ENCODE data around the gene PRR33. TPM values are rescaled to one million over a fixed set of nuclear protein-coding genes. Genes with fewer than 3 reads are reported as not detected.

Gene PRR33
- total RNA-seq, result not detected in 2 replicates

GRCh38 chr11:1891831-1892115, at the start of gene PRR33:
TSS of gene PRR33 (minus strand) at chr11:1891895. CDS start at chr11:1890584, 1,311 bp downstream.

GRCh38 chr11:1919391-1920127, 27.9 kb upstream of the PRR33 start, which contains the start of gene TNNT3:
TSS of gene TNNT3 (plus strand) at chr11:1919703. CDS start at chr11:1922875, 3,172 bp downstream.

GRCh38 chr11:1852877-1853276, 38.8 kb downstream of the PRR33 start, which contains the start of gene LSP1:
TSS of gene LSP1 (plus strand) at chr11:1853084. CDS start at chr11:1853145, 61 bp downstream.

GRCh38 chr11:1838426-1839144, 53.1 kb downstream of the PRR33 start, which contains the start of gene TNNI2:
TSS of gene TNNI2 (plus strand) at chr11:1838981. CDS start at chr11:1839697, 716 bp downstream.

Other genes starting within 250 kb of the PRR33 start
- gene KRTAP5-6, start 194.7 kb downstream of the PRR33 start, total RNA-seq, result not detected in 2 replicates
- gene IFITM10, start 141.3 kb downstream of the PRR33 start, total RNA-seq, result 0.25 TPM in 1 of 2 replicates, not detected in the other
- gene CTSD, start 128.0 kb downstream of the PRR33 start, total RNA-seq, result 74.3 and 690 TPM in 2 replicates
- gene SYT8, start 56.9 kb downstream of the PRR33 start, total RNA-seq, result 0.06 TPM in 1 of 2 replicates, not detected in the other
- gene TNNI2, start 52.9 kb downstream of the PRR33 start, total RNA-seq, result not detected in 2 replicates
- 0.31 and 0.32 TPM in 2 replicates for gene LSP1, start 38.8 kb downstream of the PRR33 start, total RNA-seq
- gene TNNT3, start 27.8 kb upstream of the PRR33 start, total RNA-seq, result 2.1 TPM in 1 of 2 replicates, not detected in the other
- gene MRPL23, start 55.4 kb upstream of the PRR33 start, total RNA-seq, result 31.6 and 125 TPM in 2 replicates
- 131 and 217 TPM in 2 replicates for gene H19, start 105.9 kb upstream of the PRR33 start, total RNA-seq
- gene IGF2, start 247.5 kb upstream of the PRR33 start, total RNA-seq, result 6.3 and 19.1 TPM in 2 replicates